Panc1 (cell line): ENCODE data around the gene SCP2D1. TPM values are rescaled to one million over a fixed set of nuclear protein-coding genes. Genes with fewer than 3 reads are reported as not detected.

Experiments
- ATAC-seq: fragments of 200-7000 bp; cut with Tn5 transposase; 2 replicates; pipeline ENCODE4 v1.9.1; 2020; ENCODE audit warnings: mild to moderate bottlenecking, moderate library complexity
- BruUV-seq: library from RNA; stranded (reverse); fragments of 400-500 nt; replicated peaks from 2 replicates; lab custom pipeline; 2021; lab: Mats Ljungman, UMichigan
- CTCF ChIA-PET: fragments of 300-600 bp; sonication (Branson Sonifier 250); formaldehyde crosslinking; loops from one replicate; lab custom pipeline; 2022; ENCODE audit warnings: antibody characterized with exemption; lab: Charles Lee
- POLR2A ChIA-PET: fragments of 300-600 bp; sonication (Branson Sonifier 250); formaldehyde crosslinking; loops from one replicate; lab custom pipeline; 2022; ENCODE audit warnings: antibody characterized with exemption; lab: Charles Lee
- DNase-seq: peaks from one replicate; pipeline ENCODE4 v3.0.0-alpha.2; 2010; ENCODE audit warnings: low read depth, low spot score
- H3K27ac ChIP-seq: 2 replicates; pipeline ENCODE4 v1.5.1; 2011; ENCODE audit warnings: mild to moderate bottlenecking, low read length, inconsistent platforms
- H3K27me3 ChIP-seq: fragments of 200-500 bp; sonication (Bioruptor generic); 2 replicates; pipeline ENCODE4 v1.6.0; 2014; ENCODE audit warnings: low read length, inconsistent platforms; ENCODE audit not compliant: control insufficient read depth, insufficient read depth
- H3K36me3 ChIP-seq: fragments of 200-500 bp; sonication (Bioruptor generic); 2 replicates; pipeline ENCODE4 v1.5.1; 2014; ENCODE audit warnings: inconsistent platforms, mild to moderate bottlenecking, low read length, moderate library complexity; ENCODE audit not compliant: control insufficient read depth, insufficient read depth
- H3K4me1 ChIP-seq: 2 replicates; pipeline ENCODE4 v1.5.1; 2011; ENCODE audit warnings: inconsistent platforms, mild to moderate bottlenecking, low read length, moderate library complexity; ENCODE audit not compliant: control insufficient read depth, insufficient read depth
- H3K4me3 ChIP-seq, 2 experiments: 2 replicates each; pipeline ENCODE4 v1.5.1; 2011 to 2012; ENCODE audit warnings: low read depth in 2 of 2, low read length in 2 of 2, mild to moderate bottlenecking in 2 of 2, inconsistent platforms in 1 of 2, moderate library complexity in 1 of 2
- H3K9me3 ChIP-seq: fragments of 200-500 bp; sonication (Bioruptor generic); 2 replicates; pipeline ENCODE4 v1.5.1; 2014; ENCODE audit warnings: low read depth, mild to moderate bottlenecking, inconsistent platforms, low read length, moderate library complexity; ENCODE audit not compliant: control insufficient read depth, insufficient read depth
- CTCF ChIP-seq: fragments of 450-650 bp; IDR thresholded peaks from 2 replicates; pipeline ENCODE4 v1.5.1; 2017; ENCODE audit warnings: mild to moderate bottlenecking
- POLR2AphosphoS5 ChIP-seq: IDR thresholded peaks from 2 replicates; pipeline ENCODE4 v1.6.1; 2012; ENCODE audit warnings: mild to moderate bottlenecking, low read depth, low read length, moderate library complexity
- SIN3A ChIP-seq: IDR thresholded peaks from 2 replicates; pipeline ENCODE4 v1.6.1; 2012; ENCODE audit warnings: low read depth, mild to moderate bottlenecking, low read length, moderate library complexity, borderline replicate concordance; ENCODE audit not compliant: insufficient read depth
- TCF7L2 ChIP-seq: IDR thresholded peaks from 2 replicates; pipeline ENCODE4 v1.6.1; 2011; ENCODE audit warnings: mild to moderate bottlenecking, low read depth, low read length, inconsistent platforms
- in situ Hi-C: cut with HindIII; loops from 2 replicates; pipeline ENCODE4 v1.10.0; 2016; ENCODE audit warnings: low sequenced_read_pairs, low pct_unique_long_range_greater_than_20kb
- intact Hi-C: fragments of 100-400 bp; cut with micrococcal nuclease; formaldehyde crosslinking; loops from one replicate; pipeline ENCODE4 v1.10.0; 2022; ENCODE audit not compliant: unreplicated experiment
- total RNA-seq: library from RNA; stranded (reverse); gene quantifications from one replicate; pipeline ENCODE4 v1.2.1, GENCODE V29; 2021; ENCODE audit not compliant: unreplicated experiment
- TF ChIP-seq, protein P1 (sequence below), 2 experiments: IDR thresholded peaks; 2 replicates each; pipeline ENCODE4 v1.6.1; 2011 to 2012; ENCODE audit warnings: low read depth in 2 of 2, control low read depth in 1 of 2, low read length in 1 of 2, mild to moderate bottlenecking in 1 of 2, moderate library complexity in 1 of 2; ENCODE audit not compliant: insufficient read depth in 1 of 2

SCP2D1 gene
- total RNA-seq, 1 experiment from 2014 or later: not detected

DNA sequence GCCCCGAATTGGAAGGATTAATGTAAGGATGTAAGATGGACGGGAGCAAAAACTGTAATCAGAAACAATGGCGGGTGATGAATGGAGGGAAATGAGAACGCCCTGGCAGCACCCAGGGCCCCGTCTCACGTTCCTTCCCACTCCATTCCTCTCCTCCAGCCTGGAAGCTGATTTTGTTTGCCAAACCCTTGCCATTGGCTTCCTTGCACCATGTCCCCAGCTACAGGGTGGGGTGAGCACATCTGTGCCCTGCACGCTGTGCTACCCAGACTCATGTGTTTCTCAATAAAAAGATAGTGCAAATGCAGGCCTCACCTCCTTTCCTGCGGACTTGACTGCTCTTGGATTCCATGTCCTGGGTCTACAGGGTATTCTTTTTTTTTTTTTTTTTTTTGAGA lies 26.7 kb downstream of the SCP2D1 start:
- Histone ChIP-seq H3K36me3 (no peaks in the 10 kb centered on the region), H3K4me3 (no peak overlapping the region), H3K4me1 (no peaks in the 10 kb centered on the region), H3K27ac (no peak overlapping the region), H3K9me3 (no peaks in the 10 kb centered on the region), H3K27me3 (no peaks in the 10 kb centered on the region)
- BruUV-seq: no TSS peak
- TF ChIP-seq POLR2AphosphoS5: no peak
- TF ChIP-seq SIN3A: no peak
- no peak for TF ChIP-seq TCF7L2
- TF ChIP-seq, protein P1, sequence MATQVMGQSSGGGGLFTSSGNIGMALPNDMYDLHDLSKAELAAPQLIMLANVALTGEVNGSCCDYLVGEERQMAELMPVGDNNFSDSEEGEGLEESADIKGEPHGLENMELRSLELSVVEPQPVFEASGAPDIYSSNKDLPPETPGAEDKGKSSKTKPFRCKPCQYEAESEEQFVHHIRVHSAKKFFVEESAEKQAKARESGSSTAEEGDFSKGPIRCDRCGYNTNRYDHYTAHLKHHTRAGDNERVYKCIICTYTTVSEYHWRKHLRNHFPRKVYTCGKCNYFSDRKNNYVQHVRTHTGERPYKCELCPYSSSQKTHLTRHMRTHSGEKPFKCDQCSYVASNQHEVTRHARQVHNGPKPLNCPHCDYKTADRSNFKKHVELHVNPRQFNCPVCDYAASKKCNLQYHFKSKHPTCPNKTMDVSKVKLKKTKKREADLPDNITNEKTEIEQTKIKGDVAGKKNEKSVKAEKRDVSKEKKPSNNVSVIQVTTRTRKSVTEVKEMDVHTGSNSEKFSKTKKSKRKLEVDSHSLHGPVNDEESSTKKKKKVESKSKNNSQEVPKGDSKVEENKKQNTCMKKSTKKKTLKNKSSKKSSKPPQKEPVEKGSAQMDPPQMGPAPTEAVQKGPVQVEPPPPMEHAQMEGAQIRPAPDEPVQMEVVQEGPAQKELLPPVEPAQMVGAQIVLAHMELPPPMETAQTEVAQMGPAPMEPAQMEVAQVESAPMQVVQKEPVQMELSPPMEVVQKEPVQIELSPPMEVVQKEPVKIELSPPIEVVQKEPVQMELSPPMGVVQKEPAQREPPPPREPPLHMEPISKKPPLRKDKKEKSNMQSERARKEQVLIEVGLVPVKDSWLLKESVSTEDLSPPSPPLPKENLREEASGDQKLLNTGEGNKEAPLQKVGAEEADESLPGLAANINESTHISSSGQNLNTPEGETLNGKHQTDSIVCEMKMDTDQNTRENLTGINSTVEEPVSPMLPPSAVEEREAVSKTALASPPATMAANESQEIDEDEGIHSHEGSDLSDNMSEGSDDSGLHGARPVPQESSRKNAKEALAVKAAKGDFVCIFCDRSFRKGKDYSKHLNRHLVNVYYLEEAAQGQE (IDR thresholded peaks at IDR 0.05; ENCODE audit: insufficient read depth in 1 of 2, low read depth in 2 of 2, low read length in 1 of 2): no peak
- TF ChIP-seq CTCF: no peak
- no peak for ATAC-seq
- ChIA-PET CTCF (no interaction called here), POLR2A (no interaction called here)
- intact Hi-C loops: no loop called here
- in situ Hi-C loops: no loop called here
- DNase-seq: no peak

DNA sequence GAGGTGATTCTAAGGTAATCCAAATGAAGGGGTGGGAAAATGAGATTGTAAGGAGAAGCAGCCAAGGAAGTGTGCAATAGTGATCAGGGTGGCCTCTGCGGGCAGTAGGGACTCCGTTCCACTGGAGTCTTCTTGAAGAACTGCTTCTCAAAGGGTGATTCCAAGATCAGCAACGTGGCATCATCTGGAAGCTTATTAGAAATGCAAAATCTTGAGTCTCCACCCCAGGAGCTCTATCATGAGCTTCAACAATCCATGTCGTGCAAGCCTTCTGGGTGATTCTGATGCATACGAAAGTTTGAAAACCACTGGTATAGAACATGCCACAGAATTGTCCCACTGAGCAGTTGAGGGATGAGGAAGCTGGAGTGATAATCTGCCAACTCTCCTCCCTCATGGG lies 31.4 kb downstream of the SCP2D1 start:
- intact Hi-C loops (no loop called here), in situ Hi-C loops (no loop called here)
- CTCF ChIA-PET: no interaction called here
- no peak for DNase-seq
- Histone ChIP-seq H3K36me3 (no peaks in the 10 kb centered on the region), H3K4me3 (no peak overlapping the region), H3K9me3 (no peaks in the 10 kb centered on the region), H3K27ac (no peak overlapping the region), H3K4me1 (no peaks in the 10 kb centered on the region), H3K27me3 (no peaks in the 10 kb centered on the region; the same call in 1 of the 2 replicates)
- no peak for ATAC-seq
- TF ChIP-seq, protein P1 (IDR thresholded peaks at IDR 0.05; ENCODE audit: insufficient read depth in 1 of 2, low read depth in 2 of 2, low read length in 1 of 2): no peak
- no peak for TF ChIP-seq SIN3A
- no peak for TF ChIP-seq TCF7L2
- no peak for TF ChIP-seq POLR2AphosphoS5
- TF ChIP-seq CTCF: no peak
- POLR2A ChIA-PET: no interaction called here
- no TSS peak for BruUV-seq
